K562 (cell line): ENCODE results near the gene IFNGR2. TPM values are rescaled to one million over a fixed set of nuclear protein-coding genes. Genes with fewer than 3 reads are reported as not detected.
A peak's percentile ranks its signal among the peaks of the same experiment; 100 is the strongest.

Experiments
- CEBPB ChIP-seq: fragments of 450-650 bp; IDR thresholded peaks from 2 replicates; pipeline ENCODE4 v1.6.1; 2016; ENCODE audit warnings: missing genetic modification characterization, missing compliant biosample characterization
- HBP1 ChIP-seq: fragments of 450-650 bp; formaldehyde crosslinking; IDR thresholded peaks from 2 replicates; pipeline ENCODE4 v1.4.0; 2022; ENCODE audit warnings: missing genetic modification characterization
- IRF9 ChIP-seq: fragments of 450-650 bp; IDR thresholded peaks from 2 replicates; pipeline ENCODE4 v1.6.1; 2016; ENCODE audit warnings: missing biosample characterization, missing genetic modification characterization
- KDM4B ChIP-seq, 2 experiments: fragments of 450-650 bp in 1 of 2; sonication (generic) in 1 of 2; IDR thresholded peaks; 2 replicates each; pipeline ENCODE4 v1.6.1; 2016 to 2017; ENCODE audit warnings: borderline replicate concordance in 2 of 2, antibody characterized with exemption in 1 of 2, low read depth in 1 of 2, mild to moderate bottlenecking in 1 of 2
- MTA2 ChIP-seq: fragments of 450-650 bp; IDR thresholded peaks from 2 replicates; pipeline ENCODE4 v1.6.1; 2016; ENCODE audit warnings: low read depth
- NFIC ChIP-seq: fragments of 450-650 bp; IDR thresholded peaks from 2 replicates; pipeline ENCODE4 v1.6.1; 2017; ENCODE audit warnings: mild to moderate bottlenecking, inconsistent platforms
- NFXL1 ChIP-seq: fragments of 450-650 bp; formaldehyde crosslinking; IDR thresholded peaks from 2 replicates; pipeline ENCODE4 v1.4.0; 2021; ENCODE audit warnings: mild to moderate bottlenecking
- POLR2A ChIP-seq: fragments of 450-650 bp; conservative IDR thresholded peaks from 2 replicates; pipeline ENCODE4 v1.6.1; 2016
- PTRF ChIP-seq: fragments of 450-650 bp; IDR thresholded peaks from 2 replicates; pipeline ENCODE4 v1.6.1; 2016; ENCODE audit warnings: mild to moderate bottlenecking, missing genetic modification characterization, missing compliant biosample characterization
- SMAD4 ChIP-seq: fragments of 250-450 bp; sonication (Bioruptor Pico); conservative IDR thresholded peaks from 2 replicates; pipeline ENCODE4 v1.8.0; 2021; ENCODE audit warnings: inconsistent platforms, mild to moderate bottlenecking, moderate library complexity
- USF1 ChIP-seq: sonication (generic); formaldehyde crosslinking; IDR thresholded peaks from 2 replicates; pipeline ENCODE4 v1.9.0; 2022; ENCODE audit warnings: mild to moderate bottlenecking, missing genetic modification reagents
- ZBTB12 ChIP-seq: fragments of 250-450 bp; sonication (Bioruptor Pico); IDR thresholded peaks from 2 replicates; pipeline ENCODE4 v1.4.0; 2020
- ZNF395 ChIP-seq: fragments of 200-800 bp; sonication (Bioruptor generic); IDR thresholded peaks from 2 replicates; pipeline ENCODE4 v1.6.1; 2017; ENCODE audit warnings: missing genetic modification characterization, missing compliant biosample characterization
- ZNF583 ChIP-seq: fragments of 250-450 bp; sonication (Bioruptor Pico); IDR thresholded peaks from 2 replicates; pipeline ENCODE4 v1.4.0; 2020
- ZNF584 ChIP-seq: fragments of 200-800 bp; sonication (Bioruptor generic); IDR thresholded peaks from 2 replicates; pipeline ENCODE4 v1.6.1; 2016; ENCODE audit warnings: low read depth, mild to moderate bottlenecking, missing genetic modification characterization, missing compliant biosample characterization
- ZNF592 ChIP-seq: fragments of 450-650 bp; IDR thresholded peaks from 2 replicates; pipeline ENCODE4 v1.6.1; 2017; ENCODE audit warnings: antibody characterized with exemption, mild to moderate bottlenecking
- polyA plus RNA-seq, 8 experiments: library from polyadenylated mRNA; depleted of rRNA in 4 of 8; stranded (reverse) in 5 of 8; unstranded in 3 of 8; fragments of >200 nt; fragmentation: Nextera tagmentation in 2 of 8; fragmentation: Illumina TruSeq in 1 of 8; extraction: Ambion mirVana in 2 of 8; extraction: Trizol in 1 of 8; gene quantifications; 2 replicates each; pipeline versions ENCODE4 v1.2.1 to v1.2.3, GENCODE V29; 2011 to 2014; ENCODE audit warnings: inconsistent platforms in 1 of 8, missing spikeins in 1 of 8
- total RNA-seq, 7 experiments: library from RNA; depleted of rRNA in 6 of 7; stranded (reverse); fragments of >200 nt in 6 of 7; fragmentation: Illumina TruSeq in 2 of 7; extraction: Trizol in 2 of 7; gene quantifications; 2 replicates each; pipeline versions ENCODE4 v1.2.1 to v1.2.3, GENCODE V29; 2011 to 2021; ENCODE audit warnings: low replicate concordance in 1 of 7

Gene IFNGR2
- total and polyA plus RNA-seq, 9 of the 15 experiments (the other 6 are each of a cell fraction or from before 2014, with no cell fraction given) = 6.7 to 58.0 (median 28.5) TPM

- TF ChIP-seq ZNF592 = peak; percentile 88
- peak; percentile 60; the same call in 1 of the 2 replicates for TF ChIP-seq ZNF395 (CRISPR knock-in tag)
- peak; percentile 71 for TF ChIP-seq CEBPB (tag)
- peak; percentile 56; the same call in 1 of the 2 replicates for TF ChIP-seq PTRF (tag)
- TF ChIP-seq NFXL1 (CRISPR knock-in tag) = 0 out of 2 replicates have a peak, but pooled peaks have one; percentile 47
- TF ChIP-seq ZNF584 (CRISPR knock-in tag) = 0 out of 2 replicates have a peak, but pooled peaks have one; percentile 59
- TF ChIP-seq ZBTB12 = 0 out of 2 replicates have a peak, but pooled peaks have one; percentile 23
- TF ChIP-seq SMAD4 (CRISPR knock-in tag) = peak; percentile 66; the same call in 1 of the 2 replicates
- TF ChIP-seq IRF9 (tag) = peak; percentile 46; the same call in 1 of the 2 replicates
- 0 out of 2 replicates have a peak, but pooled peaks have one; percentile 18 for TF ChIP-seq POLR2A
- 0 out of 2 replicates have a peak, but pooled peaks have one; percentile 11 for TF ChIP-seq ZNF583 (CRISPR knock-in tag)
- no peak for TF ChIP-seq KDM4B (IDR thresholded peaks at IDR 0.05; ENCODE audit: borderline replicate concordance in 2 of 2, low read depth in 1 of 2)
- no peak for TF ChIP-seq USF1
- peak; percentile 47 for TF ChIP-seq NFIC
- no peak for TF ChIP-seq MTA2
- TF ChIP-seq HBP1 (CRISPR knock-in tag) = no peak
These were observed 38.6 kb downstream of the IFNGR2 start (continued) for GRCh38 chr21:33441489-33442477.
